Parathyroid adenoma (tissue), 2 donors: ENCODE data around the gene GPATCH2.

ENCODE experiments used
- H2AFZ ChIP-seq: fragments of 300-600 bp; sonication (generic); one replicate; pipeline ENCODE4 v1.7.0; 2017; ENCODE audit warnings: antibody characterized with exemption, mild to moderate bottlenecking
- H3K27ac ChIP-seq: fragments of 300-600 bp; sonication (generic); one replicate; pipeline ENCODE4 v1.7.0; 2017
- H3K27me3 ChIP-seq: fragments of 300-600 bp; sonication (generic); one replicate; pipeline ENCODE4 v1.7.0; 2017; ENCODE audit warnings: low read length; ENCODE audit not compliant: control insufficient read depth, insufficient read depth
- H3K36me3 ChIP-seq: fragments of 300-600 bp; sonication (generic); one replicate; pipeline ENCODE4 v1.7.0; 2017; ENCODE audit warnings: low read length; ENCODE audit not compliant: control insufficient read depth, insufficient read depth
- H3K4me1 ChIP-seq: fragments of 300-600 bp; sonication (generic); one replicate; pipeline ENCODE4 v1.7.0; 2017; ENCODE audit warnings: control low read depth
- H3K4me2 ChIP-seq: fragments of 300-600 bp; sonication (generic); one replicate; pipeline ENCODE4 v1.7.0; 2017; ENCODE audit warnings: low read length
- H3K4me3 ChIP-seq: fragments of 300-600 bp; sonication (generic); one replicate; pipeline ENCODE4 v1.7.0; 2017; ENCODE audit warnings: low read depth, low read length
- H3K79me2 ChIP-seq: fragments of 300-600 bp; sonication (generic); one replicate; pipeline ENCODE4 v1.7.0; 2017; ENCODE audit warnings: control low read depth
- H3K9ac ChIP-seq: fragments of 300-600 bp; sonication (generic); one replicate; pipeline ENCODE4 v1.7.0; 2017; ENCODE audit warnings: mild to moderate bottlenecking
- H3K9me3 ChIP-seq: fragments of 300-600 bp; sonication (generic); one replicate; pipeline ENCODE4 v1.7.0; 2017; ENCODE audit warnings: low read length; ENCODE audit not compliant: control insufficient read depth
- TF ChIP-seq, protein P1 (sequence below): fragments of 300-600 bp; sonication (generic); IDR thresholded peaks from one replicate; pipeline ENCODE4 v1.7.0; 2017; ENCODE audit warnings: antibody characterized with exemption, mild to moderate bottlenecking
- donor health status: primary hyperparathyroidism.

GPATCH2 gene

DNA sequence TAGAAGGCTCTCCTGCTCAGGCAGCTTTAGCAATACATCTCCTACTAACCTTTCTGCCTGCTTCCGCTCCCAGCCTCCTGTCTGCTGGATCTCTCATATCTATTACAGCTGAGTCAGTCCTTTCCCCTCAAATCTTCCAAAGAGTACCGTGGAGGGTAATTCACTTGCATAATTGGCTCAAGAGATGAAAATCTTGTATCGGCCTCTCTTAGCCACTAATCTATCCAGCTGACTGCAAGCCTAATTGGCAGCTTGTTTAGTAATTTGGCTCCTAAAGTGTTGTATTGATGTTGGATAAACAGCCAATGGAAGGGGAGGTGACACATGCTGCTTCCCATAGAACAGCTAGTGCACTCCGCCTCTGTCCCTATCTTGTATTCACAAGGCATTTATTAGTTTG lies 195.7 kb downstream of the GPATCH2 start:
- Histone ChIP-seq H2AFZ (no peak overlapping the region), H3K36me3 (no peaks in the 10 kb centered on the region), H3K4me2 (no peak overlapping the region), H3K4me1 (no peaks in the 10 kb centered on the region), H3K9me3 (no peaks in the 10 kb centered on the region), H3K27ac (no peak overlapping the region), H3K4me3 (no peak overlapping the region), H3K27me3 (no peaks in the 10 kb centered on the region), H3K79me2 (no peaks in the 10 kb centered on the region), H3K9ac (no peak overlapping the region)
- TF ChIP-seq, protein P1, sequence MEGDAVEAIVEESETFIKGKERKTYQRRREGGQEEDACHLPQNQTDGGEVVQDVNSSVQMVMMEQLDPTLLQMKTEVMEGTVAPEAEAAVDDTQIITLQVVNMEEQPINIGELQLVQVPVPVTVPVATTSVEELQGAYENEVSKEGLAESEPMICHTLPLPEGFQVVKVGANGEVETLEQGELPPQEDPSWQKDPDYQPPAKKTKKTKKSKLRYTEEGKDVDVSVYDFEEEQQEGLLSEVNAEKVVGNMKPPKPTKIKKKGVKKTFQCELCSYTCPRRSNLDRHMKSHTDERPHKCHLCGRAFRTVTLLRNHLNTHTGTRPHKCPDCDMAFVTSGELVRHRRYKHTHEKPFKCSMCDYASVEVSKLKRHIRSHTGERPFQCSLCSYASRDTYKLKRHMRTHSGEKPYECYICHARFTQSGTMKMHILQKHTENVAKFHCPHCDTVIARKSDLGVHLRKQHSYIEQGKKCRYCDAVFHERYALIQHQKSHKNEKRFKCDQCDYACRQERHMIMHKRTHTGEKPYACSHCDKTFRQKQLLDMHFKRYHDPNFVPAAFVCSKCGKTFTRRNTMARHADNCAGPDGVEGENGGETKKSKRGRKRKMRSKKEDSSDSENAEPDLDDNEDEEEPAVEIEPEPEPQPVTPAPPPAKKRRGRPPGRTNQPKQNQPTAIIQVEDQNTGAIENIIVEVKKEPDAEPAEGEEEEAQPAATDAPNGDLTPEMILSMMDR, result no peak

DNA sequence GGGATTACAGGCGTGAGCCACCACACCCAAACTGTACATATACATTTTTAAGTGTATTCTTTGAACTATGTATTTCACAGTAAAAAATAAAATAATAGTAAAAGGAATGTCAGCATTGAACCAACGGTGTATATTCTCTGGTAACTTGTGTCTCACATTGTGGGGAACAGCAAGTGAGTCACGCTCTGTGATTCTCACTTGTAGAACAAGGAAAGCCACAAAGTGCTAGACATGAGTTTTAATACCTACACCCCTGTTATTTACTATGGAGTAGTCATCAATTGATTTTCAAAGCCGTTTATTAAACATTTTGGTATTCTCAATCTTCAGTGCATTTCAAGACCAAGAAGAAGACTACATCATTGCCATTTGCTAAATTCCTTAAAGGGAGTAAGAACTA lies 197.2 kb downstream of the GPATCH2 start:
- Histone ChIP-seq H3K9me3 (no peaks in the 10 kb centered on the region), H3K4me3 (no peak overlapping the region), H3K79me2 (no peaks in the 10 kb centered on the region), H3K36me3 (no peaks in the 10 kb centered on the region), H3K27ac (no peak overlapping the region), H3K4me1 (no peaks in the 10 kb centered on the region), H2AFZ (no peak overlapping the region), H3K9ac (no peak overlapping the region), H3K27me3 (no peaks in the 10 kb centered on the region), H3K4me2 (no peak overlapping the region)
- TF ChIP-seq, protein P1, result no peak

DNA sequence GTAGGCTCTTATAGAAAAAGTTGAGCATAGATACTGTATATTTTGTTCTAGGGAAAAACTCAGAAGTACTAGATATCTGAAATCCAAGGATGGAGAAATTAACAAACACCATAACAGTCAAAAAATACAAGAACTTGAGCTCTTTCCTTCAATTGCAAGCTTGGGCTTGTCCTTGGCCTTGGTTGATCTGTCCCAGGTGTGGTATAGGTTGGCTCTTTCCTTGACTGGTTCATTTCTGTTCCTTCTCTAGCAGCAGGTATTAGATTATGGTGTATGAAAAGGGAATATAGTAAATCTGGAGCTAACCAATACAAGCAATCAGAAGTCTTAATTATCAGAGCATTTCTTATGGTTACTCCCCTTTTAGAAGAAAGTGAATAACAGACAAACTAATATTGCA lies 198.6 kb downstream of the GPATCH2 start:
- Histone ChIP-seq H3K9me3 (no peaks in the 10 kb centered on the region), H3K4me2 (no peak overlapping the region), H3K27me3 (no peaks in the 10 kb centered on the region), H2AFZ (no peak overlapping the region), H3K36me3 (no peaks in the 10 kb centered on the region), H3K79me2 (no peaks in the 10 kb centered on the region), H3K4me3 (no peak overlapping the region), H3K9ac (no peak overlapping the region), H3K4me1 (no peaks in the 10 kb centered on the region), H3K27ac (no peak overlapping the region)
- TF ChIP-seq, protein P1, result no peak

DNA sequence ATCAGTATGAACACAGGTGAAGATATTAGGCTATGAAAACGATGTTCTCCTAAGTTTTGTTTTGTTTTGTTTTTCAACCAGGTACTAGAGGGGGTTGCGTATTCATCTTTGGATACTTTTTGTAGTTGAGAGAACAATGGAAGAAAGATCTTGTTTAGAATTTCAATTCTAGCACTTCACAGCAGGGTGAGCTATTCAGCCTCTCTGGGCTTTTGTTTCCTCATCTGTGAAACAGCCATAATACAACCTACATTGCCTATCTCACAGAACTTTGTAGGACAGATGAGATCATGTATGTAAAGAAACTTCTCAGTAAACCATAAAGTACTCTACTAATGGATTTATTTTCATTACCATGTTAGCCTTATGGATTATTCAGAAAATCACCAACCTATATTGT lies 199.5 kb downstream of the GPATCH2 start:
- H3K27me3 ChIP-seq, result no peaks in the 10 kb centered on the region
- H3K4me3 ChIP-seq, result no peak overlapping the region
- H3K4me2 ChIP-seq, result no peak overlapping the region
- TF ChIP-seq, protein P1, result no peak
- no peak overlapping the region for H2AFZ ChIP-seq
- H3K79me2 ChIP-seq, result no peaks in the 10 kb centered on the region
- H3K27ac ChIP-seq, result no peak overlapping the region
- no peaks in the 10 kb centered on the region for H3K4me1 ChIP-seq
- no peak overlapping the region for H3K9ac ChIP-seq
- no peaks in the 10 kb centered on the region for H3K36me3 ChIP-seq
- no peaks in the 10 kb centered on the region for H3K9me3 ChIP-seq

DNA sequence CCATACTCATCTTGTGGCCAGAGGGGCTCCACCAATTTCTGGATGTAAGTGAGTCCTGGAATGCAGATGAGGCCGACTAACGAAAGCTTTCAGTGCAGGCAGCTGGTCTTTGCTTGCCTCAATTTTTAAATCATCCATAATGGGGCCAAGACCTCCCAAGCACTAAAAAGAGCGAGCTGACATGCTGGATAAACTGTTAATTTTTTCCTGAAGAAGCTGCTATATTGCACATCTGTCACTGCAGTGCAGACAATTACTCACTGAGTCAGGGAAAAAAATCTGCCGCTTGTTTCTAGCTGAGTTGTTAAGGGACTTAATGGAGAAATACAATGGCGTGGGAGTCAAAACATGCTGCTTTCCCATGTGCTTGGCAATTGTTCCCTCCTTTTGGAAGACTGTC lies 205.5 kb downstream of the GPATCH2 start:
- Histone ChIP-seq H3K4me3 (no peak overlapping the region), H3K27ac (no peak overlapping the region), H3K9ac (no peak overlapping the region), H3K79me2 (no peaks in the 10 kb centered on the region), H3K36me3 (no peaks in the 10 kb centered on the region), H3K4me2 (no peak overlapping the region), H3K4me1 (no peaks in the 10 kb centered on the region), H3K9me3 (no peaks in the 10 kb centered on the region), H2AFZ (no peak overlapping the region), H3K27me3 (no peaks in the 10 kb centered on the region)
- TF ChIP-seq, protein P1, result no peak
